ENCODE data around the gene AHCYL1.
"Not testable (repeated sequence)": the region's sequence is repeated elsewhere in the genome, so short reads cannot be mapped to it uniquely, and the experiment has no call there.

Gene AHCYL1

DNA sequence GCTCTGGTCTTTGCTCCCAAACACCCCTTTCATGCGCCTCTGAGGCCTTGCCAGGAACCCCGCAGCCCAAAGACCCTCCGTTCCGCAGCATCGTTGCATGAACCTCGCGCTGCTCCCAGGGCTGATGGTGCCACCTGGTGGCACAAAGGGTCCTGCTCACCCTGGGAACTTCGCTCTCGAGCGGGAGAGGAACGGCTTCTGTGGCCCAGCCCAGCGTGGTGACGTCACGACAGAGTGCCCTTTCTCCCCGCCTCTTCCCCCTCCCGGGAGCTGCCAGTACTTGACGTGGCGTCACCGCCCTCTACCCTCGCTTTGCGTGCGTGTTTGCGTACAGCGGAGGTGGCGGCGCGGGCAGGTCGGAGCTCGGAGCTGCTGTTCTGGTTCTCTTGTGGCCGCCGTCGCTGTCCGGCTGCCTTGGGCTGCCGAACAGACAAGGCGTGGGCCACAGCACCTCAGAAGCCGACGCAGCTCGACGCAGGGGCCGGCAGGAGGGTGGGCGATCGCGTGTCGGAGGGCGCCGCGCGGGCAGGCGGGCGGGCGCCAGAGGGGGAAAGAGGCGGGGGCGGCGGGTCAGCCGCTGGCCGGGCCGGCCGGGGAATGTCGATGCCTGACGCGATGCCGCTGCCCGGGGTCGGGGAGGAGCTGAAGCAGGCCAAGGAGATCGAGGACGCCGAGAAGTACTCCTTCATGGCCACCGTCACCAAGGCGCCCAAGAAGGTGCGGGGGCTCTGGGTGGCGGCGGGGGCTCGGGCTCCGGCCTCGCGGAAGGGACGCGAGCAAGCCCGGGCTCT is at the start of gene AHCYL1:
TSS of gene AHCYL1 (plus strand) at position 310 of the 791 bp plus-strand sequence. CDS start at position 598, 288 bp downstream.
- peak; percentile 98 for DNase-seq (ENCODE audit: low read depth)

DNA sequence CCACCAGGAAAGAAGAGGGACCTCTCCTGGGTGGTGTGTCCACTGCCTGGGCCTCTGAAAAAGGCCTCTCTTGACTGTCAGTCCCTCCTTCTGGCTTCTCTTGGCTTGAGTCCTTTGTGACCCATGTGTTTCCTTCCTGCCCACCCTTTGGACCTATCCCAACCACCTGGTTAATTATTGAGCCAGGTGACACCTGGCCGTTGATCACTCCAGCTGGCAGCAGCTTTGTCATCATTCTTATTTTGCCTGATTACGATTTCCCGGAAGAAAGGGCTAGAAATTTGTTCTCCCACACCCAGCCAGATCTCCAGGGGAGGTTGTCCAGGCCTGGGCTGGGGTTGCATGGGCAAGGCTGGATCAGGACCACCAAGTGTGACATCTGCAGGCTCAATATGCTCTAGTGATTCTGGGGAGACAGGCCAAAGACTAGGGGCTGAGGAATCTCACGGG is 49.1 kb upstream of the AHCYL1 start:
- DNase-seq (ENCODE audit: low read depth): no peak

DNA sequence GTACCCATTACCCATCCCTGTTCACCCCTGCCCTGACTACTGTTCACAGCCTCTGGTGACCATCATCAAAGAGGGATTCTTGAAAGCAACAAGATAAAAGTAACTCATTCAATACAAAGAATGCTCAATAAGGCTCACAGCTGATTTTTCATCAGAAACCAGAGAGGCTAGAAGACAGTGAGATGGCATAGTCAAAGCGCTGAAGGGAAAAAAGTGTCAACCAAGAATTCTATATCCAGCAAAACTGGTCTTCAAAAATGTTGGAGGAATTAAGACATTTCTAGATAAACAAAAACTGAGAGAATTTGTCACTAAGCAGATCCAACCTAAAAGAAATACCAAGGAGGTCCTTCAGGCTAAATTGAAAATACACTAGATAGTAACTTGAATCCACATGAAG is 46.8 kb upstream of the AHCYL1 start:
- DNase-seq (ENCODE audit: low read depth): no peak

DNA sequence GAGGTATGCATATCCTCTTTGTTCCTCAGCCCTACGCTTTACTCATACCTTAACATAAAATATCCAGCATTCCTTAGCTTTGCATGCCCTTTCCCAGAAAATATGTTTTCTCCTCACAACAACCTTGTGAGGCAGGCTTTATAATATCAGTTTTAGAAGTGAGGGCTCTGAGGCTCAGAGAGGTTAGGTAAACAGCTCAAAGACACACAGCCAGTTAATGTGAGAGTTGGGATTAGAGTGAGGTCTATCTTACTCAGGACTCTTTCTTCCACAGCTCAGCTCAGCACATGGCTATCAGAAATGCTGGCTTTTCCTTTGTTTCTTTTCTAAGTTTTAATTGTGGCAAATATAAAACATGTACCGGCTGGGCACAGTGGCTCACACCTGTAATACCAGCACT is 46.0 kb upstream of the AHCYL1 start:
- no peak for DNase-seq (ENCODE audit: low read depth)

DNA sequence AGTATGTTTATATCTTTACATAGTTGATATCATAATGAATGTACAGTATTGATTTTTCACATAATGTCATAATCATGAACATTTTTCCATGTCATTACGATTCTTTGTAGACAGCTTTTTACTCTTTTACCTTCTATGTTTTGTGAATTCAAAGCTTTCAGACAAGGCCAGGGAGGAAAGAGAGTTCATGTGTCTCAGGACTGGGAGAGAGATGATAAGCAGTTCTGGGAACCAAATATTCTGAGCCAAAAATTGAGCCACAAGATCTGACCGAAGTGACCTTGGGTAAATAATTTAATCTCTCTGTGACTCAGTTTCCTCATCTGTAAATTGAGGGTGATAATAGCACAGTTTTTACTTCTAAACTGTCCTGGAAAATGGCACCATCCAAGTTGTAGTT is 42.1 kb upstream of the AHCYL1 start:
- DNase-seq (ENCODE audit: low read depth): no peak

DNA sequence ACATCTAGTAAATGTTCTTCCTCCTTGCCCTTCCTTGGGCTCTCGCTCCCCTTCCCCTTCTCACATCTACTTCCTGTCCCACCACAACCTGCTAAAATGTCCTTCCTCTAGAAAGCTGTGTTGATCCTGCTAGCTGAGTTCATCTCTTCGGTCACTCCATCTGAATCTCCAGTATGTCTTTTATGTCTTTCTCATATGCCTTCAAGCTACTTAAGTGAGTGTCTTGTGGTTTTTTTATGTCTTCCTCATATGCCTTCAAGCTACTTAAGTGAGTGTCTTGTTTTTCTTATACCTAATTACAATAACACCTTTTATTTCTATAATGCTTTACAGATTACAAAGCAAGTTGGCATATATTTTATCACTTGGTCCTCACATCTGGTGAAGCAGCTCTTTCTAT is 40.0 kb upstream of the AHCYL1 start:
- no peak for DNase-seq (ENCODE audit: low read depth)

DNA sequence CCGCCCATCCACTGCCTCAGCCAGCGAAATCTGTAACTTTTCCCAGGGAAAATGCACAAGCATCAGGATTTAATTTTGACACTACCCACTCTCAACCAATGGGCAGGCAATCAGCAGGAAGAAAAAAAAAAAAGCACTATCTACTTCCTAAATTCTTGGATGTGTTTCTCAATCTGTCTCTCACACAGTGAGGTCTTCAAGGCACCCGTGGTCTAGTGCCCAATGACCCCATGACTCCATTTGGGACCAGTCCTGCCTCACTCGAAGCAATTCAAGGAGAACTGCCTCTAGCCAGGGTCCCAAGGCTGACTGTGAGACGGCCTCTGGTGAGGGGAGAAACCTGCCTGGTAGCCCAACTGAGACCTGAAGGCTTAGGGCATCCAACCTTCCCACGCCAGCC is 38.1 kb upstream of the AHCYL1 start:
- DNase-seq (ENCODE audit: low read depth): no peak

DNA sequence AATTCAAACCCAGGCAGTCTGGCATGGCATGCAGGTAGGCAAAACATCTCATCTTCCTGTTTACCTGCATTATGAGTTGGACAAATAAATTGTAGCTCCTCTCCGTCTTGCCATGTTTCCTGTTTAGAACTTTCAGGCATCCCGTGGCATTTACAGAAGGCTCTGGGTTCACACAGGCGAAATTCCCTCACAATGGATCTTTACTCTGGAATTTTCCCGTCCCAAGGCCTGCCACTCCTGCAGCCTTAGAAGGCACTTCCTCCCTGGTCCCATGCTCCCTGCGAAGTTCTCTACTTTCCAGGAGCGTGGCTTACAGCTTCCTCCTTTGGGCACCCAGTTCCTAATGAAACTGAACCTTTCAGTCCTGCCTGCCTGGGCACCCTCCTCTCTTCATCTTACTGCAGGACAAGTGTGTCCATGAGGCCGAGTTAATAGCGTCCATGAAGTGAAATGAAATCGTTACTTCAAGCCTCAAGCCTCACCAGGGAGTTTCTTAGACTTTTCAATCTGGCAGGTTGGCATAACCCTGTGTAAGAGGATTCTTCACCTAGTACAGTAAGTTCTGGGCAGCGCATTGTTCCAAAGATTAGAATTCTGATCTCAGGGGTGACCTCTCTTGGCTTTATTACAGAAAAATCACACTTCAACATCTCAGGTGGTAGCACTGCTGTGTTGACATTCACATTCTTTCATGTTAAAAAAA is 36.8 kb upstream of the AHCYL1 start:
- DNase-seq (ENCODE audit: low read depth): no peak

DNA sequence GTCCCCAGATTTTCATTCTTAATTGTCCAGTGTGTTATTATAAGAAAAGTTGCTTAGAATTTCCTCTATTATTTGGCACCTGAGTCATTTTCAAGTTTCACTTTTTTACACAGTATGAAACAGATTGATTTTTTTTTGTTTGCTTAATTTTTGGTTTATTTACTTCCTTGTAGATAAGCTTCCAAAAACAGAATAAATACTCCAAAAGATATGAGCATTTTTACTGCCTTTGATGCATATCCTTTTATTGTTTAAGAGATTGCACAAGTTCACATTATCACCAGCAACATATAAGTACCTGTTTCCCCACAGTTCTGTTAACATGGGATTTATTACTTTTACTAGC is 36.3 kb upstream of the AHCYL1 start:
- DNase-seq (ENCODE audit: low read depth): no peak

DNA sequence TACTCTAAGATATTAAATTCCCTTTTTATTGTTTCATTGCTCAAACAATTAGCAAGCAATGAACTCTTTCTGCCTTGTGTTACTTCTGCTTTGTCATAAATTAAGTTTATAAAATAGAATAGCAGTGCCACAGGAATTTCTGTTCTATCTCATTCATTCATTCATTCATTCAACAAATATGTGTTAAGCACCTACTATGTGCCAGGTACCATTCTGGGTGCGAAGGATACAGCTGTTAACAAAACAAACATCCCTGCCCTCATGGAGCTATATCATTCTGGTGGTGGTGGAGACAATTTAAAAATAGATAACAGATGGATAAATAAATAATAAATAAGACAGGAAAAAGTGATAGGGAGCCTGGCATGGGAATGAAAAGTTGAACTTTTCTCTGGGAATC is 34.5 kb upstream of the AHCYL1 start:
- DNase-seq (ENCODE audit: low read depth): no peak

DNA sequence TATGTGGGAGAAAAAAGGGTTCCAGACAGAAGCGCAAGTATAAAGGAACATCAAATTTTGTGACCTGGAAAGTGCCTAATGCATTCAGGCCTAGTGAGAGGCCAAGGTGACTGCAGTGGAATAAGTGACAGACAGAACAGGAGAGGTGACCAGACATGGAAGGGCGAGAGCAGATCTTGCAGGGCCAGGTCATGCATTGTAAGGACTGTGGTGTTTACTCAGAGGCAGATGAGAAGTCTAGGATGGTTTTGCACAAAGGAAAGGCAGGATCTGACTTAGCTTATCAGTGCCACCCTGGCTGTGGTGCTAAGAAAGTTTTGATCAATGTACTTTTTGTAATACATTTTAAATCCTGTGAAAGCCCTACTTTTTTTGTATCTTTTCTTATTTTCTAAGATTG is 34.1 kb upstream of the AHCYL1 start:
- no peak for DNase-seq (ENCODE audit: low read depth)

DNA sequence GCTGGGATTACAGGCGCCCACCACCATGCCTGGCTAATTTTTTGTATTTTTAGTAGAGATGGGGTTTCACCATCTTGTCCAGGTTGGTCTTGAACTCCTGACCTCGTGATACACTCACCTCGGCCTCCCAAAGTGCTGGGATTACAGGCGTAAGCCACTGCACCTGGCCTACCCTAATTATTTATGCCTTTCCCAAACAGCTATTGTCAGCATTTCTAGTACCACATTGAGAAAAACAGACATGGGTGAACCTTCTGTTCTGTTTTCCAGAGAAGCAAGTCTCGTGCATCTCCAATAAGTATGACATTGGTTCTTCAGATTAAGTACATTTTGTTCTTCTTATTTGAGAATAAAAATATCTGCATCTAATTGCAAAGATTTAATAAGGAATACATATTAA is 33.1 kb upstream of the AHCYL1 start:
- not testable (repeated sequence) for DNase-seq (ENCODE audit: low read depth)

DNA sequence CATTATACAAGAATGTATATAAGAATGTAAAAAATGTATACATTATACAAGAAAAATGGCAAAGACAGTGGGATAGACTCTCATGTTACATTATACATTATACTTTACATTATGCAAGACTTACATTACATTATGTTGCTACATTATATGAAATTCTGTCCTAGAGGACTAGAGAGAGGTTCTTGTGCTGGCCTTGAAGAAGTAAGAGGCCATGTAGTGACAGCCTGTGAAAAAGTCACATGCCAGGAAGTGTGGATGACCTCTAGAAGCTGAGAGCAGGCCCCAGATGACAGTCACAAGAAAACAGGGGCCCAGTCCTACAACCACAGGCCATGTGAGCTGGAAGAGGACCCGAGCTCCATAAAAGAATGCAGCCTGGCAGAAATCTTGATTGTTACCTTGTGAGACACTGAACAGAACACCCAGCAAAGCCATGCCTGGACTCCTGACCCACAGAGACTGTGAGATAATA is 30.5 kb upstream of the AHCYL1 start:
- no peak for DNase-seq (ENCODE audit: low read depth)

DNA sequence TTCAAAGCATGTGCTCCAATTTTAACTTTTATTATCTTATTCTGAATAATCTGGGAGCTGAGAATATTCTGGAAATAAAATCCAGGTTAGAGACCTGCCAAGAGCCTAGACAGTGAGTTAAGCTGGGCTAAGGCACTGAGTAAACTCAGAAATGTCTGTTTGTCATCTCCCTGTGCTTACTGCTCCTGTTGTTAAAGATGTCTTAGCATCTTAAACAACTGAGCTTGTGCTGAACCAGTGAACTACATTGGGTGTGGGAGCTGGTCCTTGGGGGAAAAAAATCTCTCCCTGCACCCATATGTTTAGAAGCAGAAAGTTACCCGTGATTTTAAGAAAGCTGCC is 25.0 kb upstream of the AHCYL1 start:
- DNase-seq (ENCODE audit: low read depth): no peak

DNA sequence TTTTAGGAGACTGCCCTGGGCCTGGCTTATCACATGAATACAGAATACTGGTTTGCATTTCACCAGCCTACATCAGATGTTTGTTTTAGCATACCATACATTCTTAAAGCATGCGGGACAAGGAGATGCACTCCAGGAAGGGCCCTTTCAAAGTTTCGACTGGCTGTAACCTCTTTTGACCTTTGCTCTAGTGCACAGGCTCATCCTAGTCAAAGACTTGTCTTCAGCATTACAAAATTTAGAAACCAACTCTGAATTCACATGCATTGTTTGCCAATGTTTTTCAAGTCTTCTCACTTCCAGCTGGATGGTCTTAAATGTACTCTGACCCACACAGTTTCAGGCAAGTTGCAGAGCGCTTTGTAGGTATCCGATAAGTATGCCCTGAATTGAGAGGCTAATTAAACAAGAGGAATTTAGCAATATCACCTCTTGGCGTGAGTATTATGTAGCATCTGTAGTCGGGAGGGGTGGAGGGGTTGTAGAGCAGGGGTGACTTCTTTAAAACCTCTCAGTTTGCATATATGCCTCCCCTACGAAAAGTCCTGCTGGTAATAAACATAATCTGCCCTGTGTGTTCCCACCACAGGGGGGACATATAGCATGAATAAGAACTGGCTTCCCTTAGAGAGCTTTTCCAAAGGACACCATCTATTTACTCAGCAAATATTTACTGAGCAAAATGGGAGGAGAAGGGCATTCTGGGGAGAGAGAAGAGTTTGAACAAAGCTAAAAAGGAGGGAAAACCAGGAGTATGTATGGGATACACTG is 24.4 kb upstream of the AHCYL1 start:
- DNase-seq (ENCODE audit: low read depth): peak; percentile 91

DNA sequence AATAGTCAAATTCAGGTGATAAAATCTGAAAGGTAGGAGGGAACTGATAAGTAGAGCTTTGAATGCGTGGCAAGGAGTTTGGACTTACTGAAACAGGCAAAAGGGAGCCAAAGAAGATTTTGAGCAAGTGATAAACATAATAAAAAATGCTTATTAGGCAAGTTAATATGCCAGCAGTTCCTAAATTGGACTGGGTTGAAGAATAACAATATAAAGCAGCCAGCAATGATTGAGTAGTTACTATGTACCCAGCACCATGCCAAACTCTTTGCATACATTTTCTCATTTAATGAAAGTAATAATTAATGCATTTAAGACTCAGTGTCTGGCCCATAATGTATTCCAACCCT is 23.8 kb upstream of the AHCYL1 start:
- no peak for DNase-seq (ENCODE audit: low read depth)

DNA sequence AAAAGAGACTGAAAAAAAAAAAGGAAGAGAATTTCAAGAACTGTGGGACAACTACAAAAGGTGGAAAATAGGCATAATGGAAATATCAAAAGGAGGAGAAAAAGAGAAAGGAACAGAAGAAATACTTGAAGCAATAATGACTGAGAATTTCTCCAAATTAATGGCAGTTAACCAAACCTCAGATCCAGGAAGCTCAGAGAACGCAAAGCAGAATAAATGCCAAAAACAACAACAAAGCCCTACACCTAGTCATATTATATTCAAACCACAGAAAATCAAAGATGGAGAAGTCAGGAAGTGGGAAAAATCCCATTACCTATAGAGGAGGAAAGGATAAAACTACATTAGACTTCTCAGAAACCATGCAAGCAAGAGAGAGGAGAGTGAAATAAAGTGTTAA is 20.7 kb upstream of the AHCYL1 start:
- no peak for DNase-seq (ENCODE audit: low read depth)

DNA sequence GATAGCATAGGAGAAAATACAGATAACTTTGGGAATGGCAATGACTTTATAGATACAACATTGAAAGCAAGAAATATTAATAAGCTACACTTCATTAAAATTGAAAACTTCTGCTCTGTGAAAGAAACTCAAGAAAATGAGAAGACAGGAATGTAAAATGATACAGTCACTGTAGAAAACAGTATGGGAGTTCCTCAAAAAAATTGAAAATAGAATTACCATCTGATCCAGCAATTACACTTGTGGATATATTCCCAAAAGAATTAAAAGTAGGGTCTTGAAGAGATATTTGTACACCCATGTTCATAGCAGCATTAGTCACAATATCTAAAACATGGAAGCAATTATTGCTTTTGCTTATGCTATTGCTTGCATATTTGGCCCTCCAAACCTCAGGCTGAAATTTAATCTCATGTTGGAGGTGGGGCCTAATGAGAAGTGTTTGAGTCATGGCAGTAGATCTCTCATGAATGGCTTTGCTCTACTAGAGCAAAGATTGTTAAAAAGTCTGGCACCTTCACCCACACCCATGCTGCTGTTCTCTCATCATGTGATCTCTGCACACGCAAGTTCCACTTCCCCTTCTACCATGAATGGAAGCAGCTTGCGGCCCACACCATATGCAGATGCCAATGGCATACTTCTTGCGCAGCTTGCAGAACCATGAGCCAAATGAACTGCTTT is 15.3 kb upstream of the AHCYL1 start:
- peak; percentile 81 for DNase-seq (ENCODE audit: low read depth)

DNA sequence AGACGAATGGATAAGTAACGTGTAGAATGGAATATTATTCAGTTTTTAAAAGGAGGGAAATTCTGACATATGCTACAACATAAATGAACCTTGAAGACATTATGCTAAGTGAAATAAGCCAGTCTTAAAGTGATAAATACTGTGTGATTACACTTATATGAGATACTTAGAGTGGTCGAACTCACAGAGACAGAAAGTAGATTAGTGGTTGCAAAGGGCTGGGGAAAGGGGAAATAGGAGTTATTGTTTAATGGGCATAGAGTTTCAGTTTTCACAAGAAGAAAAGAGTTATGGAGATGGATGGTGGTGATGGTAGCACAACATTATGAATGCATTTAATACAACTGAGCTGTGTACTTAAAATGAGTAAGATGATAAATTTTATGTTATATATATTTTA is 14.7 kb upstream of the AHCYL1 start:
- no peak for DNase-seq (ENCODE audit: low read depth)

DNA sequence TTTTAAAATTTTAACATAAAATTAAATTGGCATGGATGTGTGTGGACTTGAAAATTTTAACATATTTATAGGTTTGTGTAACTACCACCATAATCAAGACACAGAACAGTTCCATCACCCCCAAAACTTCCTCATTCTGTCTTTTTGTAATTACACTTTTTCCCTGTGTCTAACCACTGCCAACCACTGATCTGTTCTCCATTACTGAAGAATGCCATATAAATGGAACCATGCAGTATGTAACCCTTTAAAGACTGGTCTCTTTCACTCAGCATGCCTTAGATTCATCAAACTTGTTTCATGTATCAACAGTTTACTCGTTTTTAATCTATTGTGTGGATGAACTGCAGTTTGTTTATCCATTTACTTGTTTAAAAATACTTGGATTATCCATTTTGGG is 13.0 kb upstream of the AHCYL1 start:
- no peak for DNase-seq (ENCODE audit: low read depth)

DNA sequence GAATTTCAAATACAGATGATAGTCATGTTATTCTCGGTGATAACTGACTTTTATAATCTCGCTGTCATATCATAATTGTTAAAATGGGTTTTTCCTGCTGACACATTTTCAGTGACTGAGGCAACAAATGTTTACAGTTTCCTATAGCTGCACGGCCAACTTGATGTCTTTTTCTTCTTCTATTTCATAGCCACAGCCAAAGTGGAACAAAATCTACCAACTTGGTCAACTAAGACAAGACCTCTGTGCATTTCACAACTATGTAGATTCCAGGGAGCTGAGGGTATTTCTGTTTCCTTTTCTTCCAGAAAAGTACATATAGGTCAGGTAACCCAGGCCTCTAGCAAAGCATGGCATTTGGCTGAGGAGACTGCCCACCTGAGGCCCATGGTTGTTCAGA is 10.4 kb upstream of the AHCYL1 start:
- DNase-seq (ENCODE audit: low read depth): peak; percentile 63

DNA sequence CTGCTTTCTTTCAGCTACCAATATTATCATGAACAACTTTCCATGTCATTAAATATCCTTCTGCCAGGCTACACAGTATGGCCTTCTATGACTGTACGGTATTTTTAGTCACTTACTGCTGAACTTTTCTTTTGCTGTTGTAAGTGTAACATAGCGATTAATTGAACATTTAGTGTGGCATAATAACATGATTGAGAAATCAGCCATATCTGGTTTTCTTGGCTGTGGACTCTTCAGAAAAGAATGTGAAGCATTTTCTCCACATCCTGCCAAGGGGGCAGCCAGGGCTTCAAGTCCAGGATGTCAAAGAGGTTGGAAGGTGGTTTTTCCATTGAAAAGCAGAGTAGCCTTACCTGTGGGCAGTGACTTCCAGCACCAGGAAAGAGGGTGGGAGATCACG is 8.8 kb upstream of the AHCYL1 start:
- peak; percentile 91 for DNase-seq (ENCODE audit: low read depth)

DNA sequence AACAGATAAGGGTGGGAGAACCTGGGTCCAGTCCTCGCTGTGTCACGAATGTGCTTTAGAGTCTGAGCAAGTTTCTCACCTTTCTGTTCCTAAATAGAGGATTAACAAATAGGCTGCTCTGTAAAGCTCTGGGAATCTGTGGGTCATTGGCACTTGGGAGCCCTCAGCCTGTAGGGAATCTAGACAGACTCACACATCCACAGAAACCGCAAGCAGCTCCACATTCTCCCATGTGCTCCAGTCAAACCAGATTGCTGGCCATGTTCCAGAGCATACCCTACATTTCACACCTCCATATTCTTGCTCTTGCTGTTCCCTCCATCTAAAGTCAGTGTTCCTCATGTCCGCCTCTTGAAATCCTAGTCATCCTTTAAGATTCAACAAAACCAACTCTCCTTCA is 7.8 kb upstream of the AHCYL1 start:
- no peak for DNase-seq (ENCODE audit: low read depth)
